SK-N-MC (cell line): ENCODE data around the gene ABCF2.

Experiments used
- EZH2 ChIP-seq: fragments of 200-600 bp; sonication (generic); IDR thresholded peaks from one replicate; pipeline ENCODE4 v1.6.1; 2017; ENCODE audit warnings: antibody characterized with exemption
- FOXP2 ChIP-seq: optimal IDR thresholded peaks from 2 replicates; pipeline ENCODE3; 2011; ENCODE audit warnings: mild to moderate bottlenecking, moderate library complexity; ENCODE audit not compliant: insufficient read depth; ENCODE audit errors: extremely low read length, control extremely low read depth
- POLR2AphosphoS5 ChIP-seq: IDR thresholded peaks from 2 replicates; pipeline ENCODE4 v1.6.1; 2012; ENCODE audit warnings: mild to moderate bottlenecking, low read depth, low read length, borderline replicate concordance

- TF ChIP-seq EZH2: no peak
- TF ChIP-seq POLR2AphosphoS5: peak; percentile 3; the same call in 1 of the 2 replicates
- no peak for TF ChIP-seq FOXP2
Measured at GRCh38 chr7:151211155-151211772, 15.7 kb downstream of the ABCF2 start.
